Stimulated activated naive CD8-positive, alpha-beta T cell treated with anti-CD3 and anti-CD28 coated beads, Interleukin-15, Interleukin-2, amounts not matched to agents 100 ng/mL and 50 ng/mL, for 24 hours (primary cell): ENCODE measurements around the gene ADGRV1.
"Not testable (repeated sequence)": the region's sequence is repeated elsewhere in the genome, so short reads cannot be mapped to it uniquely, and the experiment has no call there.

Source experiments
- H3K27ac Mint-ChIP-seq: one replicate; pipeline ENCODE4 v1.8.0; 2021; ENCODE audit warnings: mild to moderate bottlenecking, mixed read lengths
- H3K27me3 Mint-ChIP-seq: one replicate; pipeline ENCODE4 v1.8.0; 2021; ENCODE audit warnings: mixed read lengths
- H3K36me3 Mint-ChIP-seq: one replicate; pipeline ENCODE4 v1.8.0; 2021; ENCODE audit warnings: low read depth, mixed read lengths
- H3K4me1 Mint-ChIP-seq: one replicate; pipeline ENCODE4 v1.8.0; 2021; ENCODE audit warnings: low read depth, mixed read lengths
- H3K4me3 Mint-ChIP-seq: one replicate; pipeline ENCODE4 v1.8.0; 2021; ENCODE audit warnings: mild to moderate bottlenecking, mixed read lengths
- H3K9me3 Mint-ChIP-seq: one replicate; pipeline ENCODE4 v1.8.0; 2021; ENCODE audit warnings: mixed read lengths

Gene ADGRV1

DNA sequence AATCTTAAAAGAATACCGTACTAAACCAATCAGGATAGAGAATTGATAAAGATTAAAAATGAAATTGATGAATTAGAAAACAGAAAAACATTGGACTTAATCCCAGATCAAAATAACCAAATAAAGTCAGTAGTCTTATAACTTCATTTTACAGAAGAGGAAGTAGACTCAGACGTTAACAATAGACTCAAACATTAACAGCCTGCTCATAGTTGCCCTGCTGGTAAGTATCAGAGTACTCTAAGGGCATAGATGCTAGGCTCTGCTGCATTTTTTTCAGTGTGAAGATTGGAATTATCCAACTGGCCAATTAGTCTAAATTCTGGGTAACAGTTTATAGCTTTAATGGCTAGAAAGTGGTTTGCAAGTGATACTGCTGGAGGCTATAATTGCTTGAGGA lies 42.9 kb downstream of the ADGRV1 start:
- Mint-ChIP-seq H3K27me3 (peaks cover 6% of the 10 kb centered on the region), H3K4me1 (no peaks in the 10 kb centered on the region), H3K27ac (no peak overlapping the region), H3K9me3 (no peaks in the 10 kb centered on the region), H3K4me3 (no peak overlapping the region), H3K36me3 (no peaks in the 10 kb centered on the region)

DNA sequence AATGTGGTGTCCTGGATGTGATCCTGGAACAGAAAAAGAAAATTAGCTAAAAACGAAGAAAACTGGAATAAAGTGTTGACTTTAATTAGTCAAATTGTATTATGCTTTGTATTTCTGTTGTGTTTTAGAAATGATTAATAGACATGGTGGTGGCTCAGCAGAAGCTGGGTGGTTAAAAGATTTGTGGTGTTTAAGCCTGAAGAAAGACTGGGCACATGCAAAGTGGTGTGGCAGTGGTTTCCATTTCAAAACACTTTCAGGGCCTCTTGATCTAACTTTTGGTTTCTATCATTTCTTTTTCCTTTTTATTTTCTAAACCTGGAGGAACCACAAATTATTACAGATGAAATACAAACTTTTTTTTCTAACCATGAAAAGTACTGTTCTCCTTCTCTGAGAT lies 44.1 kb downstream of the ADGRV1 start:
- Mint-ChIP-seq H3K4me3 (no peak overlapping the region), H3K9me3 (no peaks in the 10 kb centered on the region), H3K36me3 (no peaks in the 10 kb centered on the region)

DNA sequence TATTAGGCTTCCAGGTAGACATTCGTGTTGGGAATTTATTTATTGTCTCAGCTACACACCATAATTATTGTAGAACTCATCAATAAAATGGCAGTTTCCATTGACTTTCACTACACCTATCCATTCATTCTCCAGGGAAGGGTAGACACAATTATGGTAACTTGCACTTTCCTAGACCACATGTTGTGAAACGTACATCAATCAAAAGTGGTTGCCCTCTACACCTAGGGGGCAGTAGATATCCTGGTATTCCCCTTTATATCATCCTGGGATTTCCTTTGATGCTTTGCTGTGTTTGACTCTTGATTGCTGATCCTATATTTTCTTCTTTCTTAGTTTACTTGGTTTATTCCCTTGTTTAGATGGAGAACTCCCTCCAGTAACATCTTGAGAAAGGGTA lies 47.9 kb downstream of the ADGRV1 start:
- no peak overlapping the region for H3K4me3 Mint-ChIP-seq
- no peaks in the 10 kb centered on the region for H3K9me3 Mint-ChIP-seq
- peaks cover 14% of the 10 kb centered on the region for H3K27me3 Mint-ChIP-seq
- H3K27ac Mint-ChIP-seq = no peak overlapping the region
- H3K4me1 Mint-ChIP-seq = no peaks in the 10 kb centered on the region
- no peaks in the 10 kb centered on the region for H3K36me3 Mint-ChIP-seq

More for the DNA sequence above, 44.1 kb downstream of the ADGRV1 start:
- Mint-ChIP-seq H3K27me3 (peaks cover 6% of the 10 kb centered on the region), H3K27ac (no peak overlapping the region), H3K4me1 (no peaks in the 10 kb centered on the region)

DNA sequence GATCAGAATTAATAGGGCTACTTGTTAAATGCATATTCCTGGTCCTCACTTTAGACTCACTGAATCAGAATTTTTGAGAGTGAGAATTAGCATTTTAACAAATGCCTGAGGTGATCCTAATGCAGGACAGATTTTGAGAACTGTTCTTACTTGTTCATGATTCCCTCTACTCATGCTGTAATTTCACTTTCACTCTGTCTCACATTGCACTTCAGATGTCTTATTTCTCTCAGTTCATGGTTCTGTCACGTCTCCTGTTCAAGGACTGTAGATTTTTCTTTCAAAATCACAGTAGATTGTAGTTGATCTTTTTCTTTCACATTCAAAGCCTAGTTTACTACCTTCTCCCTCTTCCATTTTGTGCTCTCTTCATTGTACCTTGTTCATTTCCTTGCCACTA lies 54.3 kb downstream of the ADGRV1 start:
- no peaks in the 10 kb centered on the region for H3K9me3 Mint-ChIP-seq
- no peak overlapping the region for H3K4me3 Mint-ChIP-seq
- no peak overlapping the region for H3K27ac Mint-ChIP-seq
- peaks cover 11% of the 10 kb centered on the region for H3K27me3 Mint-ChIP-seq
- H3K36me3 Mint-ChIP-seq = no peaks in the 10 kb centered on the region
- H3K4me1 Mint-ChIP-seq = no peaks in the 10 kb centered on the region

DNA sequence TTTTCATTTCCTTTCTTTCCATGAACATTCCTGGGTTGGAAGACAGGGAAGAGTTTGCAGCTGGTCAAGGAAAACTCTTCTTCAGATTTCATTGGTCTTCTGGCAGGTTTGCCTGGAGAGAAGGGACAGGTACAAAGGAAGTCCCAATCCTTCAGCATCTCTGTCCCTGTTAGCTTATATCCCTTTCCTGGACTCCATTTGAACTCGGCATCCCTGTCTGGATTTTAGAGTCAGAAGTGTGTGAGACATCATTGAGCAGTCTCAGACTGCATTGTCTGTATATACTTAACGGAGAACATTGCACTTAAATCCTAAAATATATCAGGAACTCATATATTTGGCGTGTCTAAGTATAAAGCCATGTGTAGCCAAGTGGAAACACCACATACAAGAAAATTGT lies 54.9 kb downstream of the ADGRV1 start:
- Mint-ChIP-seq H3K36me3 (no peaks in the 10 kb centered on the region), H3K4me3 (no peak overlapping the region), H3K4me1 (no peaks in the 10 kb centered on the region), H3K9me3 (no peaks in the 10 kb centered on the region), H3K27ac (no peak overlapping the region), H3K27me3 (peaks cover 9% of the 10 kb centered on the region)

DNA sequence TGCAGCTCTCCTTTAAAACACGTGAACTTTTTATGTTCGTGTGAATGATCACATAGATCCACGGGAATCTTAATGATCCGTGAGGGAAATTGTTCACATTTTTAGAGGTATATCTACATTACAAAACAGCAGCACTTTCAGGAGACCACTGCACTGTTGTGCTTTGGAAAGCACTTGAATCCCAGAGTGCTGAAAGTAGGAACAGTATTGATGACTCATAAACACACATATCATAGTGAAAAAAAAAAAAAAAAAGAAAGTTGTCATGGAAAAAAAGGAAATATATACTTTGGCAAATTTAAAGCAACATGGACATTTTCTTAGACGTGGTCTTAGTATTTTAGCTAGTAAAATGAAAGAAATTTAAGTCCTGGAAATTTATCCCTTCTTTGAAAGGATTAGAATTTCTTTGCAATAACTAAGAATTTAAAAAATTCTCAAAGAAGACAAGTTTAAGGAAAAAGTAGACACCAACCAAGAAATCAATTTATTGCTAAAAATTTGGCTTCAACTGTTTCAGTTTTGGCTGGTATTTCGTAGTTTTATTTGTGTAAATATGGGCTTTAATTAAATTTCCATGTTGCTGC lies 55.4 kb downstream of the ADGRV1 start:
- Mint-ChIP-seq H3K36me3 (no peaks in the 10 kb centered on the region), H3K4me1 (no peaks in the 10 kb centered on the region), H3K4me3 (no peak overlapping the region), H3K27me3 (peaks cover 6% of the 10 kb centered on the region), H3K27ac (no peak overlapping the region), H3K9me3 (no peaks in the 10 kb centered on the region)

DNA sequence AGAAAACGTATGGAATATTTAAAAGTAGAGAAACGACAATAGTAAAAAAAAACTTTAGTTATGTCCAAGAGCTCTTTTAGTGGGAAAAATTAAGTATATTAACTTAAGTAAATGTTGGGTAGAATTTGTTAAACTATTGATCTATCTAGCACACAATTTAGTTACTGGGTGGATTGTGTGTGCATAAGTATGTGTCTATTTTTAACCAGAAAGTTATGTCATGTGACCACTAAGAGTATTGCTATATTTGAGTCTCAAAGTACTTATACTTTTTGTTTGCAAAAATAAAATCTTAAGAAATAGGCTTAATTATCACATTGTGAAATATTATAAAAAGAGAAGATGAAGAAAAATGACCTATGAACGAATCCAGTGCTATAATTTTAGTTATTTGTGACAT lies 56.8 kb downstream of the ADGRV1 start:
- no peaks in the 10 kb centered on the region for H3K4me1 Mint-ChIP-seq
- peaks cover 4% of the 10 kb centered on the region for H3K27me3 Mint-ChIP-seq
- no peak overlapping the region for H3K27ac Mint-ChIP-seq
- no peaks in the 10 kb centered on the region for H3K9me3 Mint-ChIP-seq
- no peaks in the 10 kb centered on the region for H3K36me3 Mint-ChIP-seq
- H3K4me3 Mint-ChIP-seq = no peak overlapping the region

DNA sequence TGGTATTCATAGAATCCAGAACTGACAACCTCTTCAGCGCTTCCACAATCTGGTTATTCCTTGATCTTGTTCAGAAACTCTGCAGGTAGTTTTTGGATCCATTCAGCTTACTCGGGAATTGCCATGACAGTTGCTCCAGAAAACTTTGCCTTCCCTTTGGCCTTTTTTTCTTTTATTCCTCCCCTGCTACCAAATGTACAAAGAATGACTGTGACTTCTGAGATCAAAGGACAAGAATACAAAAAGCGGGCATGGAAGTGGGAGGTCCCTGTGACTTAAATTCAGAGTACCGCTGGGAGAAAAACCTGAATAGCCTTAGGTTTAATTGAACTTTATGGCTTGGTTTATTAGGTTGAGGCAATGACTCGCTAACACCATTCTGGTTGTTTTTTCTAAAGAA lies 59.5 kb downstream of the ADGRV1 start:
- no peaks in the 10 kb centered on the region for H3K9me3 Mint-ChIP-seq
- H3K27me3 Mint-ChIP-seq = peaks cover 3% of the 10 kb centered on the region
- H3K4me3 Mint-ChIP-seq = no peak overlapping the region
- H3K36me3 Mint-ChIP-seq = no peaks in the 10 kb centered on the region
- no peaks in the 10 kb centered on the region for H3K4me1 Mint-ChIP-seq
- H3K27ac Mint-ChIP-seq = no peak overlapping the region

DNA sequence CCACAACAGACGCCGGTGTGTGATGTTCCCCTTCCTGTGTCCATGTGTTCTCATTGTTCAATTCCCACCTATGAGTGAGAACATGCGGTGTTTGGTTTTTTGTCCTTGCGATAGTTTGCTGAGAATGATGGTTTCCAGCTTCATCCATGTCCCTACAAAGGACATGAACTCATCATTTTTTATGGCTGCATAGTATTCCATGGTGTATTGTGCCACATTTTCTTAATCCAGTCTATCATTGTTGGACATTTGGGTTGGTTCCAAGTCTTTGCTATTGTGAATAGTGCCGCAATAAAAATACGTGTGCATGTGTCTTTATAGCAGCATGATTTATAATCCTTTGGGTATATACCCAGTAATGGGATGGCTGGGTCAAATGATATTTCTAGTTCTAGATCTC lies 61.2 kb downstream of the ADGRV1 start:
- not testable (repeated sequence) for H3K9me3 Mint-ChIP-seq, H3K27ac Mint-ChIP-seq, H3K4me1 Mint-ChIP-seq

DNA sequence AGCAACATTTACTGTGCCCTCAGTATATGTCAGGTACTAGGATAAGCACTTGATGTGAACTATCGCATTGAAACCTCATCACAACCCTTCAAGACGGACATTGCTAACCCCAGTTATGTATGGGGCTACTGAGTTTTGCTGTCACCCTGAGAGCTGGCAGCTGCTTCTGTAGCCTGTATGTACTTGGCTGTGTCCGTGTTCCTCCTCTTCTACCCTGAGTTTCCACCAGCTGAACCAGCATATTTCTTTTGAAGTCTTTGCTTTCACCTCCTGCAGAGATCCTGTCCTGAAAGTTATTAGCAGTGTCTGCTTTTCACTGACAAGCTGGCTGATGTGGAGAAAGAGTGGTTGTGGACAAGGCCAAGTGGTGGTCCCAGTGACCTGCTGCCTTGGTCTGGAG lies 63.3 kb downstream of the ADGRV1 start:
- Mint-ChIP-seq H3K4me1 (no peaks in the 10 kb centered on the region), H3K4me3 (no peak overlapping the region), H3K36me3 (no peaks in the 10 kb centered on the region), H3K27me3 (peaks cover 3% of the 10 kb centered on the region), H3K9me3 (no peaks in the 10 kb centered on the region), H3K27ac (no peak overlapping the region)

More for the DNA sequence above, 61.2 kb downstream of the ADGRV1 start:
- not testable (repeated sequence) for H3K27me3 Mint-ChIP-seq, H3K36me3 Mint-ChIP-seq, H3K4me3 Mint-ChIP-seq

DNA sequence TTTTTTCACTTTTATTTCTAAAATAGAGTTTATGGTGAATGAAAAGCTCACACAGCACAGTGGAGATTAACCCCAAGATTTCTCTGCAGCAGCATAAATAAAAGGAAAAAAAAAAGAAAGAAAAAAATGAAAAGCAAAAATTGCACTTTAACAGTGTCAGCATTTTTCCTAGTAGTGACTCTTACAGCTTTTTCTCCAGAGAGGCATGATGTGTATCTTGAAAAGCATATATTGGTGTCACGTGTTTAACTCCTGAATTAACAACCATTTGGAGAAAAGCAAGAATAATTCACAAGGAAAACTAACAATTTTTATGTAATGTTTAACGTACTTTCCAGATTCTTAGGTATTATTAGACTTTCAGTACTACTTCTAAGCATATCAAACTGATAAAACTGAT lies 67.9 kb downstream of the ADGRV1 start:
- H3K4me1 Mint-ChIP-seq = no peaks in the 10 kb centered on the region
- H3K27ac Mint-ChIP-seq = no peak overlapping the region
- H3K4me3 Mint-ChIP-seq = no peak overlapping the region
- peaks cover 6% of the 10 kb centered on the region for H3K27me3 Mint-ChIP-seq
- H3K9me3 Mint-ChIP-seq = no peaks in the 10 kb centered on the region
- no peaks in the 10 kb centered on the region for H3K36me3 Mint-ChIP-seq

DNA sequence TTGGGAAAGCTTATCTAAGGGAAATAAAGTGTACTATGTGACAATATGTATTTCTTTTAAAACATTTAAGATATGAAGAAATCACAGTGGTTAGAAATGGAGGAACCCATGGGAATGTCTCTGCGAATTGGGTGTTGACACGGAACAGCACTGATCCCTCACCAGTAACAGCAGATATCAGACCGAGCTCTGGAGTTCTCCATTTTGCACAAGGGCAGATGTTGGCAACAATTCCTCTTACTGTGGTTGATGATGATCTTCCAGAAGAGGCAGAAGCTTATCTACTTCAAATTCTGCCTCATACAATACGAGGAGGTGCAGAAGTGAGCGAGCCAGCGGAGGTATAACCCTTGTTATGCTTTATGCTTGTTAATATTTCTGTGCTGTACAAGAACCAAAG lies 69.9 kb downstream of the ADGRV1 start:
- Mint-ChIP-seq H3K36me3 (no peaks in the 10 kb centered on the region), H3K27ac (no peak overlapping the region), H3K4me1 (no peaks in the 10 kb centered on the region), H3K9me3 (no peaks in the 10 kb centered on the region), H3K4me3 (no peak overlapping the region), H3K27me3 (peaks cover 6% of the 10 kb centered on the region)

DNA sequence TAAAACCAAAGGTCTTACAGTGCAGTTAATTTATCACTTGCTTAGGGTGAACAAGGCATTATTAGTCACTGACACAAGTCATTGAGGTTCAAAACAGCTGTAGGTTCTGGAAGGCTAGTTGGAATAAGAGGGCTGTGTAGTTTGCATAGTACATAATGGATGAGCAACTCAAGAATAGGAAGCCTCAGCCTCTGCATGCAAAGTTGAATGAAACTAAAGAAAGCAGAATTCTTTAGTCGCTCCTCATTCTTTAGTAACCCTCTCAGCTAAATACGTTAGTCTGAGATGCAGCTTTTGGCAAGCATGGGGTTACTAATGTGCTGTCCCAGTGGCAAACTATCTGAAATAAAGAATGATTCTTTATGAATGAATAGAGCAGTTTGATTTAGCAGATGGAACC lies 74.2 kb downstream of the ADGRV1 start:
- H3K36me3 Mint-ChIP-seq = no peaks in the 10 kb centered on the region
- H3K4me1 Mint-ChIP-seq = no peaks in the 10 kb centered on the region
- no peak overlapping the region for H3K4me3 Mint-ChIP-seq
- no peaks in the 10 kb centered on the region for H3K9me3 Mint-ChIP-seq
- H3K27me3 Mint-ChIP-seq = peaks cover 16% of the 10 kb centered on the region
- no peak overlapping the region for H3K27ac Mint-ChIP-seq

DNA sequence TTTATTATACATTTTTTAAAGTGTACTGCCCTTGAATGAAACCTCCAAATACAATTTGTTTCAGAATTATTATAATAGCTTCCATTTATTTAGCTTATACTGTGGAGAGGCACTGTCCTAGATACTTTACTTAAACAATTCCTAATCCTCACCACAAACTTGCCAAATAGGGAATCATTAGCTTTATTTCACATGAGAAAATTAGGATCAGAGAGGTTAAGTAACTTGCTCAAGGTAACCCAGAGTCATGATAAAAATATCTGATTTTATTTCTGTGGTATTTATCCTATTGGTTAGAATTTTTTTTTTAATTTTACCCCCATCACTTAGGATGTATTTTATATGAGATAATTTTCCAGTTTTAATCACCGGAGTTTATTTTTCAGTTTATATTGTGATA lies 78.4 kb downstream of the ADGRV1 start:
- Mint-ChIP-seq H3K36me3 (no peaks in the 10 kb centered on the region), H3K27me3 (peaks cover 11% of the 10 kb centered on the region), H3K4me3 (no peak overlapping the region), H3K9me3 (no peaks in the 10 kb centered on the region), H3K4me1 (no peaks in the 10 kb centered on the region), H3K27ac (no peak overlapping the region)

DNA sequence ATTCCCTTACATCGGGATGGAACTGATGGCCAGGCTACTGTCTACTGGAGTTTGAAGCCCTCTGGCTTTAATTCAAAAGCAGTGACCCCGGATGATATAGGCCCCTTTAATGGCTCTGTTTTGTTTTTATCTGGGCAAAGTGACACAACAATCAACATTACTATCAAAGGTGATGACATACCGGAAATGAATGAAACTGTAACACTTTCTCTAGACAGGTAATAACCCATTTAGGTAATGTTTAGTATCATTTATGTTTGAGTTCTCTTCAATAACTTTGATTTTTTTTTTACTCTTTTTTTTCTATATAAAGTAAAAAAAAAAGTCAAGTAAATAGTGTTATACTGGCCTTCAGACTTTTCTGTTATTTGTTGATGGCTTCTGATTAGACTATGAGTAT lies 79.1 kb downstream of the ADGRV1 start:
- no peak overlapping the region for H3K27ac Mint-ChIP-seq
- peaks cover 11% of the 10 kb centered on the region for H3K27me3 Mint-ChIP-seq
- no peaks in the 10 kb centered on the region for H3K36me3 Mint-ChIP-seq
- H3K9me3 Mint-ChIP-seq = no peaks in the 10 kb centered on the region
- H3K4me3 Mint-ChIP-seq = no peak overlapping the region
- H3K4me1 Mint-ChIP-seq = no peaks in the 10 kb centered on the region

DNA sequence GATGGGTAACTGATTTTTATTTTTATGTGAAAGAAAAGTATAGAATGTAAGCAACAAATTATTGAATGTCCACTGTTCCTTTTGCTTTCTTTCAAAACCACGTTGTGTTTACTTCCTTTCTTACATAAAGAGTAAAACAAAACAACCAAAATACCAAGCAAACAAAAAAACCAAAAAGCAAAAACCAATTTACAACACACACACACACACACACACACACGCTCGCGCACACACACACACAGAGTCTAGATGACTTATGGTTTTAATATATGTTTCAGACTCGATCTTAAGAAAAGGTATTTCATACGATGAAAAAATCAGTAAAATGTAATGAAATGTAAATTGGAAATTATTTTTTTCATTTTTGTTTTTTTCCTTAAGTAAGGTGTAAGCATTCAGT lies 80.3 kb downstream of the ADGRV1 start:
- H3K27me3 Mint-ChIP-seq = peaks cover 9% of the 10 kb centered on the region
- H3K36me3 Mint-ChIP-seq = no peaks in the 10 kb centered on the region
- H3K27ac Mint-ChIP-seq = no peak overlapping the region
- H3K4me3 Mint-ChIP-seq = no peak overlapping the region
- no peaks in the 10 kb centered on the region for H3K4me1 Mint-ChIP-seq
- H3K9me3 Mint-ChIP-seq = no peaks in the 10 kb centered on the region
